Fibroblast of the aortic adventitia (primary cell): ENCODE results near the gene UQCR10. TPM values are rescaled to one million over a fixed set of nuclear protein-coding genes. Genes with fewer than 3 reads are reported as not detected.

ENCODE experiments used
- DNase-seq: peaks from one replicate; pipeline ENCODE4 v3.0.0-alpha.2; 2010; ENCODE audit warnings: low read depth
- H3K4me3 ChIP-seq: 2 replicates; pipeline ENCODE4 v1.5.1; 2011; ENCODE audit warnings: low read depth, mild to moderate bottlenecking, control low read depth, low read length, moderate library complexity
- CTCF ChIP-seq: IDR thresholded peaks from 2 replicates; pipeline ENCODE4 v1.5.1; 2011; ENCODE audit warnings: mild to moderate bottlenecking, low read length, control low read depth, inconsistent platforms; ENCODE audit not compliant: insufficient read depth
- total RNA-seq: library from RNA; depleted of rRNA; stranded (reverse); fragments of >200 nt; gene quantifications from 2 replicates; pipeline ENCODE4 v1.2.3, GENCODE V29; 2012; ENCODE audit warnings: low replicate concordance

The UQCR10 gene
- total RNA-seq, 1 donor, result 53.2 TPM

- no peak for TF ChIP-seq CTCF
- no peak for DNase-seq
Measured at GRCh38 chr22:29787371-29787980, 20.3 kb downstream of the UQCR10 start.

DNA sequence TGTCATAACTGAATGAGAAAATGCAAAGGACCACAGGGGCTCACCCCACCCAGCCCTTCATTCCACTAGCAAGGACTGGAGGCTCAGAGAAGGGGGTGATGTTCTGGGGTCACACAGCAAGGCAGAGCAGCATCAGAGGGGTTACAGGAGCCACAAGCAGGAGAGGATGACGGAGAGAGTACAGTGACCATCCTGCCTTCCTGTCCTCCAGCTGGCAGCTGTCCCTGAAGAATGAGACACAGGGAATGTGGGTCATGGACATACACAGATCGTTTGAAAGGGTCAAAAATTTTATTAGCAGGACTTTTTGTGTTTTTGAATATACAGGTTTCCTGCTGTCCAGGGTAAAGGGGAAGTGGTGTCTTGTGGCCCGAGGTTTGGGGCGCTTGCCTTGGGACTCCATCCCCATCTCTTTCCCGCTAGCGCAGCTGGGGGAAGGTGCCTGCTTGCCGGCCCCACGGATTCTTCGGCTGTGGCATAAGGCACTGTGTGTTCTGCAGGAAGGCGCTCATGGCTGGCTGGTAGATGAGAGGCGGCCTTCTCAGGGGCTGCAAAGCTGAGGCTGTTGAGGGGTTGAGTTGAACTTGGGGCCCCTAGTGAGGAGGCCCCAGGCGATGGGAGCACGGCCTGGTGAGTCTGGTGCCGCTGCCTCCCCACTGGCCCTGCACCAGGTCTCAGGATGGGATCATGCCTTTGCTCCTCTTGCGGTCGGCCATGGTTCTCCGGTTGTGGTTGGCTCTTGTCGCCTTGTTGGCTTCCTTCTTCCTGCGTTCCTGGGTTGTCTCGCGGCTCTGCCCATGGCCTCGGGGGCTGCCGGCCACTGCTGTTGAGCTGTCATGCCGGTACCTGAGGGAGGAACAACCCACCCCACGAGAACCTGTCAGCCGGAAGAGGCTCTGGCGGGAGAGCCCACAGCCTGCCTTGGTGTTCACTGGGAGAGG lies 21.4 kb downstream of the UQCR10 start:
- TF ChIP-seq CTCF, result no peak
- no peak for DNase-seq
- no peak overlapping the region for H3K4me3 ChIP-seq

More at GRCh38 chr22:29787371-29787980, 20.3 kb downstream of the UQCR10 start:
- H3K4me3 ChIP-seq, result no peak overlapping the region

GRCh38 chr22:29790061-29790460 lies 22.9 kb downstream of the UQCR10 start:
- H3K4me3 ChIP-seq, result no peak overlapping the region
- DNase-seq, result no peak
- no peak for TF ChIP-seq CTCF

DNA sequence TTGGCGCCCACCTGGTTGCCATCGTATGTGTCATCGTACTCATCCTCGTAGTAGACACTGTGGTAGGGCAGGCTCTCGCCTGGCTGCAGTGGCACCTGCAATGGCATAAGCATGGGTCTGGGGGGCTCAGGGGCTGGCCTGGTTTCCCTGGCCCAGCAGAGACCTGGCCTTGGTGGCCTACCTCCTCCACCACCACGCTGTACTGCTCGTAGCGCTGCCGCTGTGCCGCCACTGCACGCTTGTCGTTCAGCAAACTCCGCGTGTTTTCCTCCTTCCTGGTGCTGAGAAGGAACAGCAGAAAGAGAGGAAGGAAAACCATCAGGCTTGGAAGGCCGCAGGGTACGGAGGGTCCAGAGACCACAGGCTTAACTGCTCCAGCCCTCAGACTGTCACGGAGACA lies 26.2 kb downstream of the UQCR10 start:
- no peak for DNase-seq
- no peak overlapping the region for H3K4me3 ChIP-seq
- TF ChIP-seq CTCF, result no peak

- no peak for TF ChIP-seq CTCF
Measured at GRCh38 chr22:29795663-29796062, 28.5 kb downstream of the UQCR10 start.

DNA sequence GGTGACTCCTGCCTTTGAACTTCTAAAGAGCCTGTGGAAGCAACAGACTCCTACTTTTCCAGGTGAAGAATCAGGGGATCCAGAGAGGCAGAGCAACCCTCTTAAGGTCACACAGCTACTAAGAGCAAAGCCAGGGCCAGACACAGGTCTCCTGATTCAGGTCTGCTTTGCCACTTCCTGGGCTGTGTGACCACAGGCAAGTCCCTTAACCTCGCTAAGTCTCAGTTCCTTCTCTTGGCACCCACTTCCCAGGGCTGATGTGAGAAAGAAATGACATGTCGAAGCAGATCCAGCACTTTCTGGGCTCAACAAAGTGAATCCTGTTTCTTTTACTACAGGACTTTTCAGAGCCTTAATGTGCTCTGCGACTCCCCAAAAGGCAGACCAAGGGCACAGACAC lies 30.2 kb downstream of the UQCR10 start:
- TF ChIP-seq CTCF, result no peak
- DNase-seq, result no peak
- H3K4me3 ChIP-seq, result no peak overlapping the region

More at GRCh38 chr22:29795663-29796062, 28.5 kb downstream of the UQCR10 start:
- no peak overlapping the region for H3K4me3 ChIP-seq
- DNase-seq, result no peak
